Retinal pigment epithelial cell (primary cell): ENCODE results near the gene PRLHR.
A peak's percentile ranks its signal among the peaks of the same experiment; 100 is the strongest.
"Not testable (repeated sequence)": the region's sequence is repeated elsewhere in the genome, so short reads cannot be mapped to it uniquely, and the experiment has no call there.

Experiments
- DNase-seq: peaks from one replicate; pipeline ENCODE4 v3.0.0-alpha.2; 2010; ENCODE audit warnings: low read depth
- H3K4me3 ChIP-seq: 2 replicates; pipeline ENCODE4 v1.5.1; 2011; ENCODE audit warnings: mild to moderate bottlenecking, low read length, control low read depth, moderate library complexity
- CTCF ChIP-seq: conservative IDR thresholded peaks from 2 replicates; pipeline ENCODE4 v1.5.1; 2011; ENCODE audit warnings: low read depth, low read length, control low read depth, inconsistent platforms

Gene PRLHR

GRCh38 chr10:118628397-118628796 lies 32.9 kb upstream of the PRLHR start:
- DNase-seq: no peak
- no peak for TF ChIP-seq CTCF
- H3K4me3 ChIP-seq: no peak overlapping the region

- no peak overlapping the region for H3K4me3 ChIP-seq
- no peak for DNase-seq
- peak; percentile 24 for TF ChIP-seq CTCF
These were observed 31.5 kb upstream of the PRLHR start for GRCh38 chr10:118626953-118627352.

- H3K4me3 ChIP-seq: no peak overlapping the region
- no peak for TF ChIP-seq CTCF
- DNase-seq: no peak
These were observed 30.1 kb upstream of the PRLHR start for GRCh38 chr10:118625504-118625903.

- H3K4me3 ChIP-seq: no peak overlapping the region
These were observed 29.3 kb upstream of the PRLHR start for GRCh38 chr10:118624747-118625146.

GRCh38 chr10:118621304-118621942 lies 26.0 kb upstream of the PRLHR start:
- no peak overlapping the region for H3K4me3 ChIP-seq
- DNase-seq: no peak
- no peak for TF ChIP-seq CTCF

More at GRCh38 chr10:118624747-118625146, 29.3 kb upstream of the PRLHR start:
- TF ChIP-seq CTCF: no peak
- DNase-seq: no peak

GRCh38 chr10:118613863-118614262 lies 18.4 kb upstream of the PRLHR start:
- DNase-seq, H3K4me3 ChIP-seq: not testable (repeated sequence)

- no peak overlapping the region for H3K4me3 ChIP-seq
- no peak for DNase-seq
- TF ChIP-seq CTCF: no peak
These were observed 15.1 kb upstream of the PRLHR start for GRCh38 chr10:118610577-118610976.
